Iris pigment epithelial cell (primary cell): Measurements from ENCODE around the gene TRIM64.
"Not testable (repeated sequence)": the region's sequence is repeated elsewhere in the genome, so short reads cannot be mapped to it uniquely, and the experiment has no call there.

Experiments
- DNase-seq: peaks from one replicate; pipeline ENCODE4 v3.0.0-alpha.2; 2011; ENCODE audit warnings: low read depth

TRIM64 gene

GRCh38 chr11:89965737-89966136 is at the start of gene TRIM64:
Gene TRIM64 (plus strand): TSS chr11:89966037. CDS start chr11:89968504, 2,467 bp downstream.
- DNase-seq = not testable (repeated sequence)

GRCh38 chr11:89922195-89922660 is 43.6 kb upstream of the TRIM64 start, which contains the start of gene TRIM49D1:
Gene TRIM49D1 (minus strand): TSS chr11:89922245. CDS start chr11:89917710, 4,535 bp downstream.
- no peak for DNase-seq

GRCh38 chr11:89923764-89924163 is 42.1 kb upstream of the TRIM64 start, which contains the start of gene TRIM49D2:
Gene TRIM49D2 (plus strand): TSS chr11:89924064. CDS start chr11:89926762, 2,698 bp downstream.
- not testable (repeated sequence) for DNase-seq

GRCh38 chr11:89960833-89961232 is 5.0 kb upstream of the TRIM64 start:
- DNase-seq = not testable (repeated sequence)
